ENCODE data around the gene KCTD17. TPM values are rescaled to one million over a fixed set of nuclear protein-coding genes. Genes with fewer than 3 reads are reported as not detected.

KCTD17 gene
- total RNA-seq, 1 experiment from 2014 or later, result 29.4 TPM

- TF ChIP-seq PRRX2 (CRISPR knock-in tag; IDR thresholded peaks at IDR 0.05) (no peak), FOXP4 (CRISPR knock-in tag; IDR thresholded peaks at IDR 0.05) (no peak)
Observed at GRCh38 chr22:37020192-37020479, 31.4 kb upstream of the KCTD17 start (continued).

- Mint-ChIP-seq H3K4me1 (peaks cover 27% of the 10 kb centered on the region), H3K27ac (no peak overlapping the region), H3K4me3 (no peak overlapping the region; the same call in 1 of the 2 replicates), H3K27me3 (ENCODE audit: low read depth) (no peaks in the 10 kb centered on the region), H3K9me3 (no peaks in the 10 kb centered on the region), H3K36me3 (peaks cover 14% of the 10 kb centered on the region)
- TF ChIP-seq ZBTB21 (CRISPR knock-in tag; IDR thresholded peaks at IDR 0.05; ENCODE audit: borderline replicate concordance) (no peak), ZNF532 (CRISPR knock-in tag; IDR thresholded peaks at IDR 0.05; ENCODE audit: borderline replicate concordance) (no peak), ZBTB43 (CRISPR knock-in tag; IDR thresholded peaks at IDR 0.05) (no peak), NFATC4 (CRISPR knock-in tag; IDR thresholded peaks at IDR 0.05) (no peak), FOXK1 (CRISPR knock-in tag; IDR thresholded peaks at IDR 0.05) (no peak), ZNF263 (CRISPR knock-in tag; IDR thresholded peaks at IDR 0.05; ENCODE audit: low read depth) (no peak), EMX1 (CRISPR knock-in tag; IDR thresholded peaks at IDR 0.05) (no peak), ZNF232 (CRISPR knock-in tag; IDR thresholded peaks at IDR 0.05) (no peak), ETV6 (CRISPR knock-in tag; IDR thresholded peaks at IDR 0.05) (no peak), SOX15 (CRISPR knock-in tag; IDR thresholded peaks at IDR 0.05) (no peak), ELF4 (CRISPR knock-in tag; IDR thresholded peaks at IDR 0.05; ENCODE audit: low read depth) (no peak)
- ChIA-PET CTCF (interaction anchor here (0.6 to 5.1 kb wide), 22 partner anchors 8 to 382 kb away, joined by 3 to 38 read pairs (median 4); partner anchors contain the start of gene IFT27), POLR2A (interaction anchor here (1.5 kb wide), 1 partner anchor 11 kb away, joined by 3 read pairs; no protein-coding TSS in a partner anchor)
- ATAC-seq (no peak), DNase-seq (ENCODE audit: low spot score) (no peak)
Observed at GRCh38 chr22:37021041-37021440, 30.5 kb upstream of the KCTD17 start.

GRCh38 chr22:37021710-37022482 is 29.6 kb upstream of the KCTD17 start:
- Mint-ChIP-seq H3K27ac (peak overlapping the region; percentile 16; the same call in 1 of the 2 replicates), H3K9me3 (no peaks in the 10 kb centered on the region), H3K27me3 (ENCODE audit: low read depth) (no peaks in the 10 kb centered on the region), H3K36me3 (peaks cover 21% of the 10 kb centered on the region), H3K4me1 (peaks cover 30% of the 10 kb centered on the region), H3K4me3 (peak overlapping the region; percentile 42)
- POLR2A ChIA-PET, result interaction anchor here (1.5 kb wide), 1 partner anchor 10 kb away, joined by 3 read pairs; no protein-coding TSS in a partner anchor
- ATAC-seq (peak; percentile 16; the same call in 1 of the 2 replicates), DNase-seq (ENCODE audit: low spot score) (peak; percentile 69)
- CTCF ChIA-PET, result interaction anchor here (0.5 to 5.1 kb wide), 27 partner anchors 9 to 264 kb away, joined by 3 to 38 read pairs (median 4); partner anchors contain the start of genes IFT27 and KCTD17
- 0 out of 2 replicates have a peak, but pooled peaks have one; percentile 44 for TF ChIP-seq HMGXB4 (CRISPR knock-in tag; IDR thresholded peaks at IDR 0.05)
- TF ChIP-seq ELF4 (CRISPR knock-in tag; IDR thresholded peaks at IDR 0.05; ENCODE audit: low read depth), result no peak
- no peak for TF ChIP-seq ATF3 (CRISPR knock-in tag; conservative IDR thresholded peaks at IDR 0.05)
- no peak for TF ChIP-seq GABPB1 (CRISPR knock-in tag; IDR thresholded peaks at IDR 0.05)
- TF ChIP-seq MAX (CRISPR knock-in tag; IDR thresholded peaks at IDR 0.05), result no peak
- no peak for TF ChIP-seq ZNF512 (CRISPR knock-in tag; IDR thresholded peaks at IDR 0.05; ENCODE audit: borderline replicate concordance)
- TF ChIP-seq SMAD3 (CRISPR knock-in tag; IDR thresholded peaks at IDR 0.05; ENCODE audit: borderline replicate concordance), result no peak
- no peak for TF ChIP-seq MLX (CRISPR knock-in tag; IDR thresholded peaks at IDR 0.05)

Data from WTC11 (cell line).